ENCODE data around the gene CNIH1. TPM values are rescaled to one million over a fixed set of nuclear protein-coding genes. Genes with fewer than 3 reads are reported as not detected.

Gene CNIH1
- total RNA-seq, 4 donors from 2014 or later: 29.3 to 61.8 (median 59.5) TPM

- H3K9me3 ChIP-seq: no peaks in the 10 kb centered on the region
- WGBS, 2 donors: 49 to 53% methylated on average over 4 of the region's 4 CpGs
- H3K4me3 ChIP-seq: no peak overlapping the region
- H3K36me3 ChIP-seq: peaks cover 0 to 34% (median 0%) of the 10 kb centered on the region in 3 donors
- TF ChIP-seq, protein P1, sequence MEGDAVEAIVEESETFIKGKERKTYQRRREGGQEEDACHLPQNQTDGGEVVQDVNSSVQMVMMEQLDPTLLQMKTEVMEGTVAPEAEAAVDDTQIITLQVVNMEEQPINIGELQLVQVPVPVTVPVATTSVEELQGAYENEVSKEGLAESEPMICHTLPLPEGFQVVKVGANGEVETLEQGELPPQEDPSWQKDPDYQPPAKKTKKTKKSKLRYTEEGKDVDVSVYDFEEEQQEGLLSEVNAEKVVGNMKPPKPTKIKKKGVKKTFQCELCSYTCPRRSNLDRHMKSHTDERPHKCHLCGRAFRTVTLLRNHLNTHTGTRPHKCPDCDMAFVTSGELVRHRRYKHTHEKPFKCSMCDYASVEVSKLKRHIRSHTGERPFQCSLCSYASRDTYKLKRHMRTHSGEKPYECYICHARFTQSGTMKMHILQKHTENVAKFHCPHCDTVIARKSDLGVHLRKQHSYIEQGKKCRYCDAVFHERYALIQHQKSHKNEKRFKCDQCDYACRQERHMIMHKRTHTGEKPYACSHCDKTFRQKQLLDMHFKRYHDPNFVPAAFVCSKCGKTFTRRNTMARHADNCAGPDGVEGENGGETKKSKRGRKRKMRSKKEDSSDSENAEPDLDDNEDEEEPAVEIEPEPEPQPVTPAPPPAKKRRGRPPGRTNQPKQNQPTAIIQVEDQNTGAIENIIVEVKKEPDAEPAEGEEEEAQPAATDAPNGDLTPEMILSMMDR (IDR thresholded peaks at IDR 0.05): no peak
- TF ChIP-seq EP300 (IDR thresholded peaks at IDR 0.05): no peak
- no peak for TF ChIP-seq POLR2A (IDR thresholded peaks at IDR 0.05)
- H3K27me3 ChIP-seq: no peaks in the 10 kb centered on the region
- peaks cover 0 to 34% (median 0%) of the 10 kb centered on the region in 4 donors for H3K4me1 ChIP-seq
- peak overlapping the region in 1 of 4 donors; percentile 1 for H3K27ac ChIP-seq
- no peak for DNase-seq (ENCODE audit: low spot score in 2 of 2)
Observed at GRCh38 chr14:54475187-54475899, 34.2 kb upstream of the CNIH1 start.

- WGBS, 2 donors: 67 to 75% methylated on average over 2 of the region's 2 CpGs
- Histone ChIP-seq H3K4me1 (peaks cover 0 to 29% (median 0%) of the 10 kb centered on the region in 4 donors), H3K27me3 (no peaks in the 10 kb centered on the region), H3K9me3 (no peaks in the 10 kb centered on the region), H3K4me3 (no peak overlapping the region), H3K27ac (peak overlapping the region in 1 of 4 donors; percentile 1), H3K36me3 (peaks cover 0 to 35% (median 0%) of the 10 kb centered on the region in 3 donors)
- no peak for DNase-seq (ENCODE audit: low spot score in 2 of 2)
- no peak for TF ChIP-seq EP300 (IDR thresholded peaks at IDR 0.05)
- TF ChIP-seq, protein P1 (IDR thresholded peaks at IDR 0.05): no peak
- no peak for TF ChIP-seq POLR2A (IDR thresholded peaks at IDR 0.05)
Observed at GRCh38 chr14:54474232-54474793, 33.1 kb upstream of the CNIH1 start.

DNA sequence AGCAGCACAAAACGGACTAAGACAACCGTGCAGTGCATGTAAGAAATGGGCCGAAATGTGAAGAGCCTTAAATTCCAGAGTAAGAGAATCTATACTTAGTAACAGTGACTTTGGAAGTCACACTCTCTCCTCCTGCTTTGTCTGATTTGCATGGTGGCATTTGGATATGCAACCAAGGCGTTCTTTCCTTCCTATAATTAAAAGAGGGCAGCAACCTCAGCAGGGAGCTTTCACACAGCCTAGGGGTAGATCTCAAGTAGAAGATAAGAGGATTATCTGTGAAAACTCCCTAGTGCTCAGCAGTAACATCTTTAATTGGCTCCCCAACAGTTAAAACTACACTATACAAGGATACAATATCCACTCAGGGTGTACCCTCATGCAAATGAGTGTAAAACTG is 31.1 kb upstream of the CNIH1 start:
- TF ChIP-seq EP300 (IDR thresholded peaks at IDR 0.05) (no peak), POLR2A (IDR thresholded peaks at IDR 0.05) (no peak)
- TF ChIP-seq, protein P1 (IDR thresholded peaks at IDR 0.05): no peak
- Histone ChIP-seq H3K36me3 (peaks cover 0 to 44% (median 0%) of the 10 kb centered on the region in 3 donors), H3K9me3 (peaks cover 0 to 4% (median 0%) of the 10 kb centered on the region in 4 donors), H3K4me3 (no peak overlapping the region), H3K27me3 (no peaks in the 10 kb centered on the region), H3K4me1 (peaks cover 0 to 20% (median 0%) of the 10 kb centered on the region in 4 donors), H3K27ac (no peak overlapping the region)
- DNase-seq (ENCODE audit: low spot score in 2 of 2): no peak
- WGBS, 2 donors: 84 to 94% methylated on average over 4 of the region's 4 CpGs

GRCh38 chr14:54471641-54472040 is 30.5 kb upstream of the CNIH1 start:
- TF ChIP-seq, protein P1 (IDR thresholded peaks at IDR 0.05): no peak
- TF ChIP-seq EP300 (IDR thresholded peaks at IDR 0.05) (no peak), POLR2A (IDR thresholded peaks at IDR 0.05) (no peak)
- 92 to 94% methylated on average over 4 of the region's 4 CpGs for WGBS, 2 donors
- H3K4me1 ChIP-seq: peaks cover 0 to 20% (median 0%) of the 10 kb centered on the region in 4 donors

GRCh38 chr14:54470701-54471100 is 29.5 kb upstream of the CNIH1 start:
- peaks cover 0 to 50% (median 0%) of the 10 kb centered on the region in 3 donors for H3K36me3 ChIP-seq
- TF ChIP-seq POLR2A (IDR thresholded peaks at IDR 0.05): no peak
- TF ChIP-seq EP300 (IDR thresholded peaks at IDR 0.05): no peak
- TF ChIP-seq, protein P1 (IDR thresholded peaks at IDR 0.05): no peak
- H3K27ac ChIP-seq: no peak overlapping the region
- H3K4me1 ChIP-seq: peaks cover 0 to 14% (median 0%) of the 10 kb centered on the region in 4 donors
- no peak for DNase-seq (ENCODE audit: low spot score in 2 of 2)
- whole genome bisulfite sequencing, 2 donors: 78 to 80% methylated on average over 4 of the region's 4 CpGs
- H3K27me3 ChIP-seq: no peaks in the 10 kb centered on the region
- peaks cover 0 to 9% (median 0%) of the 10 kb centered on the region in 4 donors for H3K9me3 ChIP-seq
- no peak overlapping the region for H3K4me3 ChIP-seq

More at GRCh38 chr14:54471641-54472040, 30.5 kb upstream of the CNIH1 start:
- Histone ChIP-seq H3K9me3 (peaks cover 0 to 9% (median 0%) of the 10 kb centered on the region in 4 donors), H3K4me3 (no peak overlapping the region), H3K27ac (no peak overlapping the region), H3K36me3 (peaks cover 0 to 50% (median 0%) of the 10 kb centered on the region in 3 donors), H3K27me3 (no peaks in the 10 kb centered on the region)
- no peak for DNase-seq (ENCODE audit: low spot score in 2 of 2)

Data from tibial nerve (tissue), 4 donors.